Measurements from ENCODE around the gene FAM135A. TPM values are rescaled to one million over a fixed set of nuclear protein-coding genes. Genes with fewer than 3 reads are reported as not detected.

The FAM135A gene
- total RNA-seq (2021; fragmentation: NEBNext Ultra II Directional; extraction: Animal tissue kit (Norgen Biotek cat#: 25700)) (34.7 and 35.7 TPM in 2 replicates), polyA plus RNA-seq (2011; rRNA removed) (12.3 and 17.4 TPM in 2 replicates), polyA minus RNA-seq (2011; rRNA and poly(A)+ RNA removed) (55.0 and 85.7 TPM in 2 replicates)
- polyA plus RNA-seq (2011; cell fraction: cytosol; rRNA removed): 21.0 TPM
- 14.7 TPM for polyA plus RNA-seq (2011; cell fraction: nucleus; rRNA removed)
- polyA plus RNA-seq (2012, experiment 1 of 2): 11.1 to 20.8 TPM (median 13.6 TPM) in 4 replicates
- 1.5 TPM for polyA plus RNA-seq (2012, experiment 2 of 2)
- polyA plus RNA-seq (2013, experiment 1 of 2): 15.6 TPM
- polyA plus RNA-seq (2013, experiment 2 of 2): 14.8 TPM
- 36.3 TPM for polyA minus RNA-seq (2011; cell fraction: cytosol; rRNA and poly(A)+ RNA removed)
- 154 TPM for polyA minus RNA-seq (2011; cell fraction: nucleus; rRNA and poly(A)+ RNA removed)
- long read RNA-seq, experiment 1, partial matches to known transcripts: 12 of 19 reads
- long read RNA-seq, experiment 1, other reads (novel, unspliced or antisense): 6 of 19 reads
- long read RNA-seq, experiment 2, partial matches to known transcripts: 7 of 10 reads
- long read RNA-seq, experiment 2, other reads (novel, unspliced or antisense): 3 of 10 reads

GRCh38 chr6:70413114-70413991 lies at the start of gene FAM135A:
TSS of gene FAM135A (plus strand) at chr6:70413508. CDS start at chr6:70428343, 14,835 bp downstream.
- Histone ChIP-seq H4K8ac (ENCODE audit: extremely low read depth, insufficient read depth, low read length) (peak within 1 kb of the TSS; percentile 96), H3K23ac (ENCODE audit: insufficient read length) (no peak within 1 kb of the TSS), H2AFZ (ENCODE audit: low read length) (peak within 1 kb of the TSS; percentile 99), H3K79me1 (ENCODE audit: low read depth, low read length) (peaks cover 4% of the 10 kb centered on the region; the same call in 1 of the 2 replicates), H3K14ac (ENCODE audit: insufficient read length) (no peak within 1 kb of the TSS), H3K27me3 (replicated peaks in 1 of 4; ENCODE audit: control insufficient read depth in 3 of 4, extremely low read depth in 1 of 4, insufficient read depth in 3 of 4, low read length in 3 of 4) (no peaks in the 10 kb centered on the region), H4K20me1 (replicated peaks in 1 of 2; ENCODE audit: control insufficient read depth in 1 of 2, insufficient read depth in 2 of 2, low read length in 2 of 2) (no peaks in the 10 kb centered on the region), H2AK5ac (ENCODE audit: low read depth, low read length) (no peak within 1 kb of the TSS), H2BK5ac (ENCODE audit: low read depth, low read length) (peak within 1 kb of the TSS; percentile 79), H3K79me2 (ENCODE audit: control insufficient read depth in 1 of 2, insufficient read depth in 2 of 2, low read length in 2 of 2) (peaks cover under 1 to 44% of the 10 kb centered on the region in 2 experiments), H3K18ac (ENCODE audit: extremely low read depth, low read length) (peak within 1 kb of the TSS; percentile 89; the same call in 1 of the 2 replicates), H3K4ac (replicated peaks; ENCODE audit: insufficient read length, low read depth, low read length) (no peak within 1 kb of the TSS), H3K56ac (replicated peaks; ENCODE audit: insufficient read length, low read depth, low read length) (peak within 1 kb of the TSS; percentile 87), H3K36me3 (ENCODE audit: control insufficient read depth in 2 of 4, insufficient read depth in 4 of 4, low read length in 3 of 4) (peaks cover 0 to 5% (median 1%) of the 10 kb centered on the region in 4 experiments; a peak in 2 of 8 replicates), H3K4me3 (ENCODE audit: extremely low read depth in 1 of 4, insufficient read depth in 2 of 4, low read depth in 3 of 4, low read length in 4 of 4) (peak within 1 kb of the TSS; percentile 91 to 100 (median 100)), H2BK15ac (ENCODE audit: low read length) (peak within 1 kb of the TSS; percentile 46; the same call in 1 of the 2 replicates), H3K23me2 (ENCODE audit: low read depth, low read length) (peaks cover 7% of the 10 kb centered on the region; the same call in 1 of the 2 replicates), H3K4me1 (replicated peaks in 1 of 4; ENCODE audit: control insufficient read depth in 3 of 4, insufficient read depth in 4 of 4, low read length in 3 of 4) (no peaks in the 10 kb centered on the region; a peak in 1 of 7 replicates), H2BK120ac (replicated peaks; ENCODE audit: low read depth, low read length) (no peak within 1 kb of the TSS), H4K91ac (replicated peaks; ENCODE audit: insufficient read length, low read length) (peak within 1 kb of the TSS; percentile 55), H4K5ac (ENCODE audit: insufficient read length, low read depth, low read length) (peak within 1 kb of the TSS; percentile 42), H3K27ac (ENCODE audit: low read depth, low read length) (peak within 1 kb of the TSS; percentile 94), H3K4me2 (ENCODE audit: insufficient read depth in 1 of 2, low read depth in 2 of 2, low read length in 2 of 2) (peak within 1 kb of the TSS; percentile 84 to 92), H2BK12ac (ENCODE audit: low read depth, low read length) (peak within 1 kb of the TSS; percentile 33; the same call in 1 of the 2 replicates), H3K9ac (replicated peaks in 1 of 4; ENCODE audit: extremely low read depth in 1 of 4, low read depth in 3 of 4, low read length in 3 of 4) (peak within 1 kb of the TSS; percentile 96 to 99 (median 96)), H3K9me3 (ENCODE audit: insufficient read depth in 2 of 2, low read depth in 1 of 2, low read length in 1 of 2) (no peaks in the 10 kb centered on the region), H2BK20ac (ENCODE audit: low read length) (no peak within 1 kb of the TSS)
- WGBS, 2 experiments (ENCODE audit: extremely low coverage in 1 of 2, insufficient coverage in 1 of 2, insufficient read length in 1 of 2, insufficient replicate concordance in 2 of 2, low coverage in 1 of 2, low lambda C conversion rate in 2 of 2, missing lambda C conversion rate in 1 of 2): 1% methylated on average over 51 of the region's 89 CpGs; no CpG with 5 or more reads in 1 of the 2 experiments
- POLR2A ChIA-PET (ENCODE audit: partially characterized antibody): interaction anchor here (0.6 to 3.3 kb wide), 32 partner anchors 9 to 615 kb away, joined by 3 to 25 read pairs (median 4); partner anchors contain the start of genes SDHAF4 and SMAP1
- DNase-seq (ENCODE audit: low read depth in 1 of 2, low spot score in 2 of 2): peak; percentile 99 to 100
- no peak for FAIRE-seq
- CTCF ChIA-PET (ENCODE audit: partially characterized antibody): interaction anchor here (0.8 to 1.9 kb wide), 4 partner anchors 24 to 44 kb away, joined by 3 to 6 read pairs (median 4); no protein-coding TSS in a partner anchor
- TF ChIP-seq JUN (IDR thresholded peaks at IDR 0.05; ENCODE audit: low read depth, low read length) (no peak), CREB1 (IDR thresholded peaks at IDR 0.05) (peak; percentile 93), CHD2 (IDR thresholded peaks at IDR 0.05; ENCODE audit: low read length) (peak; percentile 100), FOSL1 (IDR thresholded peaks at IDR 0.05; ENCODE audit: insufficient read depth, low read depth, low read length) (no peak), NRF1 (IDR thresholded peaks at IDR 0.05; ENCODE audit: low read depth, low read length) (peak; percentile 51; the same call in 1 of the 2 replicates), TAF1 (IDR thresholded peaks at IDR 0.05; ENCODE audit: low read depth, low read length) (peak; percentile 95)
- TF ChIP-seq, protein P1, sequence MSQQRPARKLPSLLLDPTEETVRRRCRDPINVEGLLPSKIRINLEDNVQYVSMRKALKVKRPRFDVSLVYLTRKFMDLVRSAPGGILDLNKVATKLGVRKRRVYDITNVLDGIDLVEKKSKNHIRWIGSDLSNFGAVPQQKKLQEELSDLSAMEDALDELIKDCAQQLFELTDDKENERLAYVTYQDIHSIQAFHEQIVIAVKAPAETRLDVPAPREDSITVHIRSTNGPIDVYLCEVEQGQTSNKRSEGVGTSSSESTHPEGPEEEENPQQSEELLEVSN (IDR thresholded peaks at IDR 0.05): peak; percentile 43

Measured in H1 (cell line).